HCT116 (cell line): ENCODE measurements around the gene EIF1AD.

Experiments used
- EZH2 ChIP-seq: fragments of 200-600 bp; sonication (generic); IDR thresholded peaks from 2 replicates; pipeline ENCODE4 v1.6.1; 2017; ENCODE audit warnings: antibody characterized with exemption, mixed run types
- EZH2phosphoT487 ChIP-seq: fragments of 200-600 bp; IDR thresholded peaks from 2 replicates; pipeline ENCODE4 v1.6.1; 2018; ENCODE audit warnings: antibody characterized with exemption, borderline replicate concordance
- POLR2A ChIP-seq: IDR thresholded peaks from 2 replicates; pipeline ENCODE4 v1.7.0; 2011; ENCODE audit warnings: borderline replicate concordance; ENCODE audit not compliant: insufficient read depth, insufficient read length; ENCODE audit errors: extremely low read depth
- POLR2AphosphoS5 ChIP-seq: IDR thresholded peaks from 2 replicates; pipeline ENCODE4 v1.6.1; 2011; ENCODE audit warnings: mild to moderate bottlenecking, low read depth, low read length, moderate library complexity
- SRF ChIP-seq: IDR thresholded peaks from 2 replicates; pipeline ENCODE4 v1.6.1; 2012; ENCODE audit warnings: low read depth
- TCF7L2 ChIP-seq: IDR thresholded peaks from 2 replicates; pipeline ENCODE4 v1.7.0; 2011; ENCODE audit warnings: borderline replicate concordance, inconsistent platforms; ENCODE audit not compliant: insufficient read depth, insufficient read length; ENCODE audit errors: extremely low read depth
- YY1 ChIP-seq: IDR thresholded peaks from 2 replicates; pipeline ENCODE4 v1.6.1; 2011; ENCODE audit warnings: low read length, low read depth, moderate library complexity, mild to moderate bottlenecking; ENCODE audit not compliant: insufficient replicate concordance; ENCODE audit errors: extremely low read depth
- ZNF274 ChIP-seq: fragments of 200-500 bp; sonication (Bioruptor generic); IDR thresholded peaks from 2 replicates; pipeline ENCODE4 v1.6.1; 2014; ENCODE audit warnings: mild to moderate bottlenecking, low read depth, low read length, inconsistent platforms
- TF ChIP-seq, protein P1 (sequence below): IDR thresholded peaks from 2 replicates; pipeline ENCODE4 v1.6.1; 2012
- TF ChIP-seq, protein P2 (sequence below), 3 experiments: fragments of 200-600 bp in 1 of 3; sonication (generic) in 1 of 3; IDR thresholded peaks in 2 of 3; conservative IDR thresholded peaks in 1 of 3; 2 replicates each; pipeline ENCODE4 v1.5.1; 2012 to 2017; ENCODE audit warnings: low read depth in 2 of 3, low read length in 2 of 3, antibody characterized with exemption in 1 of 3, borderline replicate concordance in 1 of 3, control low read depth in 1 of 3, mild to moderate bottlenecking in 1 of 3, mixed read lengths in 1 of 3, mixed run types in 1 of 3, moderate library complexity in 1 of 3; ENCODE audit not compliant: insufficient read depth in 1 of 3
- TF ChIP-seq, protein P3 (sequence below): IDR thresholded peaks from 2 replicates; pipeline ENCODE4 v1.6.1; 2012; ENCODE audit warnings: low read depth

GRCh38 chr11:66012371-66012945 is 10.5 kb upstream of the EIF1AD start:
- TF ChIP-seq POLR2A (no peak), POLR2AphosphoS5 (no peak), TCF7L2 (no peak), EZH2 (no peak), YY1 (no peak), EZH2phosphoT487 (no peak), SRF (no peak), ZNF274 (no peak)
- TF ChIP-seq, protein P1, sequence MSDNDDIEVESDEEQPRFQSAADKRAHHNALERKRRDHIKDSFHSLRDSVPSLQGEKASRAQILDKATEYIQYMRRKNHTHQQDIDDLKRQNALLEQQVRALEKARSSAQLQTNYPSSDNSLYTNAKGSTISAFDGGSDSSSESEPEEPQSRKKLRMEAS, result no peak
- TF ChIP-seq, protein P2, sequence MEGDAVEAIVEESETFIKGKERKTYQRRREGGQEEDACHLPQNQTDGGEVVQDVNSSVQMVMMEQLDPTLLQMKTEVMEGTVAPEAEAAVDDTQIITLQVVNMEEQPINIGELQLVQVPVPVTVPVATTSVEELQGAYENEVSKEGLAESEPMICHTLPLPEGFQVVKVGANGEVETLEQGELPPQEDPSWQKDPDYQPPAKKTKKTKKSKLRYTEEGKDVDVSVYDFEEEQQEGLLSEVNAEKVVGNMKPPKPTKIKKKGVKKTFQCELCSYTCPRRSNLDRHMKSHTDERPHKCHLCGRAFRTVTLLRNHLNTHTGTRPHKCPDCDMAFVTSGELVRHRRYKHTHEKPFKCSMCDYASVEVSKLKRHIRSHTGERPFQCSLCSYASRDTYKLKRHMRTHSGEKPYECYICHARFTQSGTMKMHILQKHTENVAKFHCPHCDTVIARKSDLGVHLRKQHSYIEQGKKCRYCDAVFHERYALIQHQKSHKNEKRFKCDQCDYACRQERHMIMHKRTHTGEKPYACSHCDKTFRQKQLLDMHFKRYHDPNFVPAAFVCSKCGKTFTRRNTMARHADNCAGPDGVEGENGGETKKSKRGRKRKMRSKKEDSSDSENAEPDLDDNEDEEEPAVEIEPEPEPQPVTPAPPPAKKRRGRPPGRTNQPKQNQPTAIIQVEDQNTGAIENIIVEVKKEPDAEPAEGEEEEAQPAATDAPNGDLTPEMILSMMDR (IDR thresholded peaks at IDR 0.05 in 2 of 3, conservative IDR thresholded peaks at IDR 0.05 in 1 of 3; ENCODE audit: borderline replicate concordance in 1 of 3, insufficient read depth in 1 of 3, low read depth in 2 of 3, low read length in 2 of 3), result no peak
- TF ChIP-seq, protein P3, sequence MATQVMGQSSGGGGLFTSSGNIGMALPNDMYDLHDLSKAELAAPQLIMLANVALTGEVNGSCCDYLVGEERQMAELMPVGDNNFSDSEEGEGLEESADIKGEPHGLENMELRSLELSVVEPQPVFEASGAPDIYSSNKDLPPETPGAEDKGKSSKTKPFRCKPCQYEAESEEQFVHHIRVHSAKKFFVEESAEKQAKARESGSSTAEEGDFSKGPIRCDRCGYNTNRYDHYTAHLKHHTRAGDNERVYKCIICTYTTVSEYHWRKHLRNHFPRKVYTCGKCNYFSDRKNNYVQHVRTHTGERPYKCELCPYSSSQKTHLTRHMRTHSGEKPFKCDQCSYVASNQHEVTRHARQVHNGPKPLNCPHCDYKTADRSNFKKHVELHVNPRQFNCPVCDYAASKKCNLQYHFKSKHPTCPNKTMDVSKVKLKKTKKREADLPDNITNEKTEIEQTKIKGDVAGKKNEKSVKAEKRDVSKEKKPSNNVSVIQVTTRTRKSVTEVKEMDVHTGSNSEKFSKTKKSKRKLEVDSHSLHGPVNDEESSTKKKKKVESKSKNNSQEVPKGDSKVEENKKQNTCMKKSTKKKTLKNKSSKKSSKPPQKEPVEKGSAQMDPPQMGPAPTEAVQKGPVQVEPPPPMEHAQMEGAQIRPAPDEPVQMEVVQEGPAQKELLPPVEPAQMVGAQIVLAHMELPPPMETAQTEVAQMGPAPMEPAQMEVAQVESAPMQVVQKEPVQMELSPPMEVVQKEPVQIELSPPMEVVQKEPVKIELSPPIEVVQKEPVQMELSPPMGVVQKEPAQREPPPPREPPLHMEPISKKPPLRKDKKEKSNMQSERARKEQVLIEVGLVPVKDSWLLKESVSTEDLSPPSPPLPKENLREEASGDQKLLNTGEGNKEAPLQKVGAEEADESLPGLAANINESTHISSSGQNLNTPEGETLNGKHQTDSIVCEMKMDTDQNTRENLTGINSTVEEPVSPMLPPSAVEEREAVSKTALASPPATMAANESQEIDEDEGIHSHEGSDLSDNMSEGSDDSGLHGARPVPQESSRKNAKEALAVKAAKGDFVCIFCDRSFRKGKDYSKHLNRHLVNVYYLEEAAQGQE, result no peak
